ENCODE measurements around the gene EMX1. TPM values are rescaled to one million over a fixed set of nuclear protein-coding genes. Genes with fewer than 3 reads are reported as not detected.

EMX1 gene
- total and polyA plus RNA-seq, 2 of the 13 experiments (the other 11 are each of a cell fraction or from before 2014, with no cell fraction given), result 0.62 to 4.9 TPM

DNA sequence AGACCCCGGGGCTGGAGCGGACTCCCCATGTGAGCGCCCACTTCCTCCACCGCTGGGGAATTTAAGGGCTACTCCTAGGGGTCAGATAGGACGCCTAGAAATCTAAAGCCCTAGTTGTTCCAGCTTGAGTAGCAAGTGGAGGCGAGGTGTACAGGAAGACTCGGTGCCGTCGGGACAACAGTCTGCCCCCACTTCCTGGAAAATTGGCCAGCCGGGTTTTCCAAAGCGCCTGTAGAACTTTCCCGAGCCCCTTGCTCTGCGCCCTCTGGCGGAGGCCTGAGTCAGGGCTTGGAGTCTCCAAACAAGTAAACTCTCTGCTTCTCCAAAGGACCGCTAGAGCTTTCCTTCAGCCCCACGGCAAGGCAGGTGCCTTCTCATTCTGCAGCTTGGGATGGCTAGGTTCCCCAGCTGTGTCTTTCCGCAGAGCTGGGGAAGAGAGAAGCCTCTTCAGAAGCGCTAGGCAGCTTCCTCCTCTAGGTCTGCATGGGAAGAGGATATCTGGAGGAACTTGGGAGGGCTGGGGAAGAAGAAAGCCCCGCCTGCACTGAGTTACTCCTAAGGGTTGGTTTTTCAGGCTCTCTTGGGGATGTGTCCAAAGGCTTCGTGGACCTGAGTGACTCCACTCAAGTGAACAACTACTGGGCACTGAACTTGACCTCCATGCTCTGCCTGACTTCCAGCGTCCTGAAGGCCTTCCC, 29.4 kb upstream of the EMX1 start (continued):
- TF ChIP-seq, protein P1, sequence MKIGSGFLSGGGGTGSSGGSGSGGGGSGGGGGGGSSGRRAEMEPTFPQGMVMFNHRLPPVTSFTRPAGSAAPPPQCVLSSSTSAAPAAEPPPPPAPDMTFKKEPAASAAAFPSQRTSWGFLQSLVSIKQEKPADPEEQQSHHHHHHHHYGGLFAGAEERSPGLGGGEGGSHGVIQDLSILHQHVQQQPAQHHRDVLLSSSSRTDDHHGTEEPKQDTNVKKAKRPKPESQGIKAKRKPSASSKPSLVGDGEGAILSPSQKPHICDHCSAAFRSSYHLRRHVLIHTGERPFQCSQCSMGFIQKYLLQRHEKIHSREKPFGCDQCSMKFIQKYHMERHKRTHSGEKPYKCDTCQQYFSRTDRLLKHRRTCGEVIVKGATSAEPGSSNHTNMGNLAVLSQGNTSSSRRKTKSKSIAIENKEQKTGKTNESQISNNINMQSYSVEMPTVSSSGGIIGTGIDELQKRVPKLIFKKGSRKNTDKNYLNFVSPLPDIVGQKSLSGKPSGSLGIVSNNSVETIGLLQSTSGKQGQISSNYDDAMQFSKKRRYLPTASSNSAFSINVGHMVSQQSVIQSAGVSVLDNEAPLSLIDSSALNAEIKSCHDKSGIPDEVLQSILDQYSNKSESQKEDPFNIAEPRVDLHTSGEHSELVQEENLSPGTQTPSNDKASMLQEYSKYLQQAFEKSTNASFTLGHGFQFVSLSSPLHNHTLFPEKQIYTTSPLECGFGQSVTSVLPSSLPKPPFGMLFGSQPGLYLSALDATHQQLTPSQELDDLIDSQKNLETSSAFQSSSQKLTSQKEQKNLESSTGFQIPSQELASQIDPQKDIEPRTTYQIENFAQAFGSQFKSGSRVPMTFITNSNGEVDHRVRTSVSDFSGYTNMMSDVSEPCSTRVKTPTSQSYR (CRISPR knock-in tag; IDR thresholded peaks at IDR 0.05; ENCODE audit: borderline replicate concordance), result no peak; the same call in 1 of the 2 replicates
- no peak for TF ChIP-seq ZFP37 (CRISPR knock-in tag; IDR thresholded peaks at IDR 0.05; ENCODE audit: borderline replicate concordance)
- no peak for TF ChIP-seq SRSF4 (IDR thresholded peaks at IDR 0.05; ENCODE audit: low read depth, low read length, poor library complexity, severe bottlenecking)
- TF ChIP-seq ETV5 (CRISPR knock-in tag; IDR thresholded peaks at IDR 0.05; ENCODE audit: borderline replicate concordance), result peak; percentile 44
- TF ChIP-seq, protein P2, sequence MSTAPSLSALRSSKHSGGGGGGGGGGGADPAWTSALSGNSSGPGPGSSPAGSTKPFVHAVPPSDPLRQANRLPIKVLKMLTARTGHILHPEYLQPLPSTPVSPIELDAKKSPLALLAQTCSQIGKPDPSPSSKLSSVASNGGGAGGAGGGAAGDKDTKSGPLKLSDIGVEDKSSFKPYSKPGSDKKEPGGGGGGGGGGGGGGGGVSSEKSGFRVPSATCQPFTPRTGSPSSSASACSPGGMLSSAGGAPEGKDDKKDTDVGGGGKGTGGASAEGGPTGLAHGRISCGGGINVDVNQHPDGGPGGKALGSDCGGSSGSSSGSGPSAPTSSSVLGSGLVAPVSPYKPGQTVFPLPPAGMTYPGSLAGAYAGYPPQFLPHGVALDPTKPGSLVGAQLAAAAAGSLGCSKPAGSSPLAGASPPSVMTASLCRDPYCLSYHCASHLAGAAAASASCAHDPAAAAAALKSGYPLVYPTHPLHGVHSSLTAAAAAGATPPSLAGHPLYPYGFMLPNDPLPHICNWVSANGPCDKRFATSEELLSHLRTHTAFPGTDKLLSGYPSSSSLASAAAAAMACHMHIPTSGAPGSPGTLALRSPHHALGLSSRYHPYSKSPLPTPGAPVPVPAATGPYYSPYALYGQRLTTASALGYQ (CRISPR knock-in tag; IDR thresholded peaks at IDR 0.05), result peak; percentile 42; the same call in 1 of the 2 replicates
- TF ChIP-seq, protein P3, sequence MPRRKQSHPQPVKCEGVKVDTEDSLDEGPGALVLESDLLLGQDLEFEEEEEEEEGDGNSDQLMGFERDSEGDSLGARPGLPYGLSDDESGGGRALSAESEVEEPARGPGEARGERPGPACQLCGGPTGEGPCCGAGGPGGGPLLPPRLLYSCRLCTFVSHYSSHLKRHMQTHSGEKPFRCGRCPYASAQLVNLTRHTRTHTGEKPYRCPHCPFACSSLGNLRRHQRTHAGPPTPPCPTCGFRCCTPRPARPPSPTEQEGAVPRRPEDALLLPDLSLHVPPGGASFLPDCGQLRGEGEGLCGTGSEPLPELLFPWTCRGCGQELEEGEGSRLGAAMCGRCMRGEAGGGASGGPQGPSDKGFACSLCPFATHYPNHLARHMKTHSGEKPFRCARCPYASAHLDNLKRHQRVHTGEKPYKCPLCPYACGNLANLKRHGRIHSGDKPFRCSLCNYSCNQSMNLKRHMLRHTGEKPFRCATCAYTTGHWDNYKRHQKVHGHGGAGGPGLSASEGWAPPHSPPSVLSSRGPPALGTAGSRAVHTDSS (CRISPR knock-in tag; conservative IDR thresholded peaks at IDR 0.05), result no peak
- TF ChIP-seq, protein P4, sequence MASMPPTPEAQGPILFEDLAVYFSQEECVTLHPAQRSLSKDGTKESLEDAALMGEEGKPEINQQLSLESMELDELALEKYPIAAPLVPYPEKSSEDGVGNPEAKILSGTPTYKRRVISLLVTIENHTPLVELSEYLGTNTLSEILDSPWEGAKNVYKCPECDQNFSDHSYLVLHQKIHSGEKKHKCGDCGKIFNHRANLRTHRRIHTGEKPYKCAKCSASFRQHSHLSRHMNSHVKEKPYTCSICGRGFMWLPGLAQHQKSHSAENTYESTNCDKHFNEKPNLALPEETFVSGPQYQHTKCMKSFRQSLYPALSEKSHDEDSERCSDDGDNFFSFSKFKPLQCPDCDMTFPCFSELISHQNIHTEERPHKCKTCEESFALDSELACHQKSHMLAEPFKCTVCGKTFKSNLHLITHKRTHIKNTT (CRISPR knock-in tag; IDR thresholded peaks at IDR 0.05), result no peak
- TF ChIP-seq, protein P5, sequence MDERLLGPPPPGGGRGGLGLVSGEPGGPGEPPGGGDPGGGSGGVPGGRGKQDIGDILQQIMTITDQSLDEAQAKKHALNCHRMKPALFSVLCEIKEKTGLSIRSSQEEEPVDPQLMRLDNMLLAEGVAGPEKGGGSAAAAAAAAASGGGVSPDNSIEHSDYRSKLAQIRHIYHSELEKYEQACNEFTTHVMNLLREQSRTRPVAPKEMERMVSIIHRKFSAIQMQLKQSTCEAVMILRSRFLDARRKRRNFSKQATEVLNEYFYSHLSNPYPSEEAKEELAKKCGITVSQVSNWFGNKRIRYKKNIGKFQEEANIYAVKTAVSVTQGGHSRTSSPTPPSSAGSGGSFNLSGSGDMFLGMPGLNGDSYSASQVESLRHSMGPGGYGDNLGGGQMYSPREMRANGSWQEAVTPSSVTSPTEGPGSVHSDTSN (CRISPR knock-in tag; IDR thresholded peaks at IDR 0.05), result no peak
- no peak for TF ChIP-seq AHR (CRISPR knock-in tag; IDR thresholded peaks at IDR 0.05)
- TF ChIP-seq ZNF883 (CRISPR knock-in tag; IDR thresholded peaks at IDR 0.05; ENCODE audit: not compliant biosample characterization), result peak; percentile 60
- TF ChIP-seq CREM (IDR thresholded peaks at IDR 0.05), result peak; percentile 36; the same call in 1 of the 2 replicates
- no peak for TF ChIP-seq CREM (CRISPR knock-in tag; IDR thresholded peaks at IDR 0.05)
- TF ChIP-seq, protein P6, sequence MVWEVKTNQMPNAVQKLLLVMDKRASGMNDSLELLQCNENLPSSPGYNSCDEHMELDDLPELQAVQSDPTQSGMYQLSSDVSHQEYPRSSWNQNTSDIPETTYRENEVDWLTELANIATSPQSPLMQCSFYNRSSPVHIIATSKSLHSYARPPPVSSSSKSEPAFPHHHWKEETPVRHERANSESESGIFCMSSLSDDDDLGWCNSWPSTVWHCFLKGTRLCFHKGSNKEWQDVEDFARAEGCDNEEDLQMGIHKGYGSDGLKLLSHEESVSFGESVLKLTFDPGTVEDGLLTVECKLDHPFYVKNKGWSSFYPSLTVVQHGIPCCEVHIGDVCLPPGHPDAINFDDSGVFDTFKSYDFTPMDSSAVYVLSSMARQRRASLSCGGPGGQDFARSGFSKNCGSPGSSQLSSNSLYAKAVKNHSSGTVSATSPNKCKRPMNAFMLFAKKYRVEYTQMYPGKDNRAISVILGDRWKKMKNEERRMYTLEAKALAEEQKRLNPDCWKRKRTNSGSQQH (CRISPR knock-in tag; IDR thresholded peaks at IDR 0.05; ENCODE audit: low read depth), result no peak; the same call in 1 of the 2 replicates
- TF ChIP-seq NFKBIZ (CRISPR knock-in tag; IDR thresholded peaks at IDR 0.05), result no peak; the same call in none of the 2 replicates
- no peak for TF ChIP-seq ZNF138 (CRISPR knock-in tag; IDR thresholded peaks at IDR 0.05; ENCODE audit: low read depth)
- TF ChIP-seq MAZ (IDR thresholded peaks at IDR 0.05; ENCODE audit: borderline replicate concordance, low read depth, low read length), result 0 out of 2 replicates have a peak, but pooled peaks have one; percentile 60
- no peak for TF ChIP-seq MAZ (CRISPR knock-in tag; IDR thresholded peaks at IDR 0.05; ENCODE audit: low read depth)
- 0 out of 2 replicates have a peak, but pooled peaks have one; percentile 19 for TF ChIP-seq ZNF232 (CRISPR knock-in tag; IDR thresholded peaks at IDR 0.05; ENCODE audit: borderline replicate concordance)
- peak; percentile 26; the same call in 1 of the 2 replicates for TF ChIP-seq RARA (CRISPR knock-in tag; IDR thresholded peaks at IDR 0.05)

Measured in HepG2 (cell line).